OCI-LY1 (cell line): ENCODE results near the gene KLK11.

ENCODE experiments used
- EZH2 ChIP-seq: fragments of 200-600 bp; sonication (generic), shearing (Covaris generic); IDR thresholded peaks from 2 replicates; pipeline ENCODE4 v1.8.0; 2017; ENCODE audit warnings: borderline replicate concordance, mixed run types, mild to moderate bottlenecking, antibody characterized with exemption, low read length, moderate library complexity, mixed read lengths
- TF ChIP-seq, protein P1 (sequence below): fragments of 200-600 bp; sonication (generic), shearing (Covaris generic); IDR thresholded peaks from 2 replicates; pipeline ENCODE4 v1.5.1; 2017; ENCODE audit warnings: mild to moderate bottlenecking, antibody characterized with exemption, low read length, moderate library complexity, mixed read lengths

DNA sequence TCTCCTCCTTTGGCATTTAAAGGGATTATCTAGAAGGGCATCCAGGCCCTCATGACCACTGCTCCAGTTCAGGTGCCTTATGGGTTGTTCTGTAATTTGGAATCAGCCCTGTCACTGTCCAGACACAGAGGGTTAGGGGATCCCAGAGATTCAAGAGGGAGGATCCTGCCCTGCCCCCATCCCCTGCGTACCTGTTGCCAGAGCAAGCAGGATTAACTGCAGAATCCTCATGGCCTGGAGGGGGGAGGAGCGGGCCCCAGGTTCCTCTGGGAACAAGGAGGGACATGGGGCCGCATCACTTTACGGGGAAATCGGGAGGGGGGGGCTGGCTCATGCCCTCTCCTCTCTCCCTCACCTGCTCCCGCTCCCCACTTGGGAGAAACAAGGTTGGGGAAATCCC is 1.0 kb downstream of the KLK11 start:
- TF ChIP-seq, protein P1, sequence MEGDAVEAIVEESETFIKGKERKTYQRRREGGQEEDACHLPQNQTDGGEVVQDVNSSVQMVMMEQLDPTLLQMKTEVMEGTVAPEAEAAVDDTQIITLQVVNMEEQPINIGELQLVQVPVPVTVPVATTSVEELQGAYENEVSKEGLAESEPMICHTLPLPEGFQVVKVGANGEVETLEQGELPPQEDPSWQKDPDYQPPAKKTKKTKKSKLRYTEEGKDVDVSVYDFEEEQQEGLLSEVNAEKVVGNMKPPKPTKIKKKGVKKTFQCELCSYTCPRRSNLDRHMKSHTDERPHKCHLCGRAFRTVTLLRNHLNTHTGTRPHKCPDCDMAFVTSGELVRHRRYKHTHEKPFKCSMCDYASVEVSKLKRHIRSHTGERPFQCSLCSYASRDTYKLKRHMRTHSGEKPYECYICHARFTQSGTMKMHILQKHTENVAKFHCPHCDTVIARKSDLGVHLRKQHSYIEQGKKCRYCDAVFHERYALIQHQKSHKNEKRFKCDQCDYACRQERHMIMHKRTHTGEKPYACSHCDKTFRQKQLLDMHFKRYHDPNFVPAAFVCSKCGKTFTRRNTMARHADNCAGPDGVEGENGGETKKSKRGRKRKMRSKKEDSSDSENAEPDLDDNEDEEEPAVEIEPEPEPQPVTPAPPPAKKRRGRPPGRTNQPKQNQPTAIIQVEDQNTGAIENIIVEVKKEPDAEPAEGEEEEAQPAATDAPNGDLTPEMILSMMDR, result no peak
- TF ChIP-seq EZH2, result no peak
